ENCODE results near the gene ABCG4. TPM values are rescaled to one million over a fixed set of nuclear protein-coding genes. Genes with fewer than 3 reads are reported as not detected.

Gene ABCG4
- total and polyA plus RNA-seq, 8 donors = 0.06 to 0.37 (median 0.10) TPM; not detected in 5

GRCh38 chr11:119169282-119169719 lies 20.4 kb downstream of the ABCG4 start:
- no peaks in the 10 kb centered on the region for H3K27me3 ChIP-seq
- H3K27ac ChIP-seq = peak overlapping the region; percentile 92 to 97 (median 96)
- peak overlapping the region; percentile 67 to 87 (median 74) for H3K4me3 ChIP-seq
- DNase-seq = peak; percentile 33 to 76
- H3K36me3 ChIP-seq = peaks cover 8 to 17% (median 16%) of the 10 kb centered on the region in 4 donors
- peaks cover 11 to 23% (median 17%) of the 10 kb centered on the region in 4 donors for H3K4me1 ChIP-seq
- intact Hi-C loops (cut with DNase I; ENCODE audit: low total_unique reads) = no loop called here
- TF ChIP-seq POLR2A (IDR thresholded peaks at IDR 0.05) (no peak), POLR2AphosphoS5 (IDR thresholded peaks at IDR 0.05) (no peak), EP300 (IDR thresholded peaks at IDR 0.05) (no peak), CTCF (IDR thresholded peaks at IDR 0.05) (no peak)
- no peaks in the 10 kb centered on the region for H3K9me3 ChIP-seq
- WGBS, 5 donors = 6 to 13% (median 9%) methylated on average over 14 to 15 of the region's 15 CpGs

DNA sequence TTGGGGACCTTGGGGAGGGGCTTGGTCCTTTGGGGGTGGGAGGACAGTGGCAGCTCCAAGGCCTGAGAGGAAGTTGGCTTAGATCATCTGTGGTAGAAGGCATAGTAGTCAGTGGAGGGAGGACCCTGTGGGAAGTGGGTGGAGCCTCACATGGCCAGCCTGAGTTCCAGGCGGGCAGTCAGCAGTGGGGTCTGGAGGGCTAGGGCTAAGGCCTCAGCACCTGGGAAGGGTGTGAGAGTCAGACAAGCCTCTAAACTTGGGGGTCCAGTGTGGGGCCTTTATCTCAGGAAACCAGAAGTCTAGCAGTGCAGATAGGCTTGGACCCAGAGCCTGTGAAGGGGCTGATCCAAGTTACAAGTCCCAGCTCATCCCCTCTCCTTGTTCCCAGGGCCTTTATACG lies 23.7 kb downstream of the ABCG4 start:
- intact Hi-C loops (cut with DNase I; ENCODE audit: low total_unique reads) = no loop called here
- DNase-seq = no peak
- TF ChIP-seq EP300 (IDR thresholded peaks at IDR 0.05) (no peak), POLR2A (IDR thresholded peaks at IDR 0.05) (no peak)
- Histone ChIP-seq H3K9me3 (no peaks in the 10 kb centered on the region), H3K4me3 (no peak overlapping the region), H3K27ac (no peak overlapping the region), H3K27me3 (no peaks in the 10 kb centered on the region), H3K4me1 (peaks cover 11 to 33% (median 17%) of the 10 kb centered on the region in 4 donors), H3K36me3 (peaks cover 14 to 49% (median 39%) of the 10 kb centered on the region in 4 donors)
- WGBS, 5 donors = 80 to 93% (median 89%) methylated on average over 2 of the region's 2 CpGs

GRCh38 chr11:119173453-119173852 lies 24.6 kb downstream of the ABCG4 start:
- Histone ChIP-seq H3K27me3 (no peaks in the 10 kb centered on the region), H3K36me3 (peaks cover 14 to 56% (median 44%) of the 10 kb centered on the region in 4 donors), H3K27ac (no peak overlapping the region), H3K9me3 (no peaks in the 10 kb centered on the region), H3K4me3 (no peak overlapping the region), H3K4me1 (peaks cover 5 to 24% (median 10%) of the 10 kb centered on the region in 4 donors)
- intact Hi-C loops (cut with DNase I; ENCODE audit: low total_unique reads) = no loop called here
- TF ChIP-seq EP300 (IDR thresholded peaks at IDR 0.05) = no peak
- no peak for TF ChIP-seq POLR2A (IDR thresholded peaks at IDR 0.05)
- TF ChIP-seq POLR2AphosphoS5 (IDR thresholded peaks at IDR 0.05) = no peak
- no peak for TF ChIP-seq CTCF (IDR thresholded peaks at IDR 0.05)
- 85 to 91% (median 89%) methylated on average over 19 to 21 of the region's 21 CpGs for whole genome bisulfite sequencing, 5 donors
- DNase-seq = no peak

DNA sequence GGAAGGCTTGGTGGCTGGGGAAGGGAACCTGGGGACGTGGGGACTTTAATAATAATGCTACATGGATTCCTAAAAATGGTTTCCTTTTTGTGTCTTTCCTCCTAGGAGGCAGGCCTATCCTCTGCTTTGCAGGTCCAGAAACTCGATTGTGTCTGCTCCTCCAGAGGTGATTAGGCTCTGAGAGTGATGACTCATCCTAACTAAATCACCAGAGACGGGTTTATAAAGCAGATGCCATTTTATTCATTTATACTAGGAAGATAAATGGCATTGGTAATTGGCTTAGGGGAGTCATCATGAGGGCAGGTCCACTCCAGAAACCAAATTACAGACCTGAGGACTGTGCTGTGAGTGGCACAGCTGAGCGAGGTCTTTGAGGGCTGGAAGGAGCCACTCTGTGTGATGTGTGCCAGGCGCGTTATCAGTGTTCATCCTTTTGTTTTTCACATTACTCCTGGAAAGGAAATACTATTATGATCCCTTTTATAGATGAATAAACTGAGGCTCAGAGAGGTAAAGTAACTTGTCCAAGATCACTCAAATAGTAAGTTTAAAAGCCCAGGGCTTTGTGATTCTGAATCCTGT lies 26.7 kb downstream of the ABCG4 start:
- H3K4me3 ChIP-seq = no peak overlapping the region

More for the DNA sequence above, 26.7 kb downstream of the ABCG4 start:
- H3K9me3 ChIP-seq = no peaks in the 10 kb centered on the region
- H3K27me3 ChIP-seq = no peaks in the 10 kb centered on the region
- peaks cover 0 to 10% (median under 1%) of the 10 kb centered on the region in 4 donors for H3K4me1 ChIP-seq
- DNase-seq = peak in 1 of 2 donors; percentile 19
- no peak for TF ChIP-seq POLR2AphosphoS5 (IDR thresholded peaks at IDR 0.05)
- TF ChIP-seq CTCF (IDR thresholded peaks at IDR 0.05) = no peak
- no peak for TF ChIP-seq EP300 (IDR thresholded peaks at IDR 0.05)
- TF ChIP-seq POLR2A (IDR thresholded peaks at IDR 0.05) = no peak
- peaks cover 20 to 68% (median 56%) of the 10 kb centered on the region in 4 donors for H3K36me3 ChIP-seq
- H3K27ac ChIP-seq = no peak overlapping the region
- intact Hi-C loops (cut with DNase I; ENCODE audit: low total_unique reads) = no loop called here
- WGBS, 5 donors = 63 to 71% (median 69%) methylated on average over 6 of the region's 6 CpGs
